G401.6 (cell line): ENCODE measurements around the gene JAML.

ENCODE experiments used
- FAIRE-seq: peaks from 2 replicates; lab custom pipeline; 2012; peaks lifted over from hg19 to GRCh38; lab: Jason Lieb, UNC

The JAML gene

GRCh38 chr11:118224511-118225188, at the start of gene JAML:
JAML (minus strand) TSS chr11:118225011; CDS start chr11:118214866, 10,145 bp downstream.
- FAIRE-seq = no peak

- FAIRE-seq = no peak
Observed at GRCh38 chr11:118274186-118274585, 49.4 kb upstream of the JAML start.

- no peak for FAIRE-seq
Observed at GRCh38 chr11:118272001-118272400, 47.2 kb upstream of the JAML start.

GRCh38 chr11:118267486-118267885, 42.7 kb upstream of the JAML start:
- FAIRE-seq = no peak

- no peak for FAIRE-seq
Observed at GRCh38 chr11:118265954-118266353, 41.1 kb upstream of the JAML start.

- FAIRE-seq = no peak
Observed at GRCh38 chr11:118264569-118265465, 40.0 kb upstream of the JAML start.

GRCh38 chr11:118263695-118264568, 39.1 kb upstream of the JAML start, which contains the start of gene MPZL2:
MPZL2 (minus strand) TSS chr11:118264297; CDS start chr11:118264153, 144 bp downstream.
- no peak for FAIRE-seq

GRCh38 chr11:118263112-118263511, 38.3 kb upstream of the JAML start:
- FAIRE-seq = no peak

GRCh38 chr11:118260353-118260752, 35.5 kb upstream of the JAML start:
- FAIRE-seq = no peak

GRCh38 chr11:118259138-118259537, 34.3 kb upstream of the JAML start:
- no peak for FAIRE-seq

GRCh38 chr11:118258410-118258809, 33.6 kb upstream of the JAML start:
- no peak for FAIRE-seq

GRCh38 chr11:118252688-118253087, 27.9 kb upstream of the JAML start:
- FAIRE-seq = no peak

- FAIRE-seq = no peak
Observed at GRCh38 chr11:118251858-118252652, 27.2 kb upstream of the JAML start, which contains the start of gene MPZL3. MPZL3 (minus strand) TSS chr11:118252365; CDS start chr11:118252294, 71 bp downstream.

GRCh38 chr11:118247041-118247440, 22.2 kb upstream of the JAML start:
- no peak for FAIRE-seq

- FAIRE-seq = no peak
Observed at GRCh38 chr11:118245936-118246562, 21.2 kb upstream of the JAML start.

GRCh38 chr11:118243993-118244762, 19.4 kb upstream of the JAML start:
- FAIRE-seq = no peak

- no peak for FAIRE-seq
Observed at GRCh38 chr11:118243161-118243560, 18.4 kb upstream of the JAML start.

- FAIRE-seq = no peak
Observed at GRCh38 chr11:118241764-118242098, 16.9 kb upstream of the JAML start.

- FAIRE-seq = no peak
Observed at GRCh38 chr11:118240999-118241763, 16.4 kb upstream of the JAML start.
